DOHH2 (cell line): ENCODE measurements around the gene TAF6.

Experiments
- H3F3A ChIP-seq: fragments of 200-600 bp; sonication (generic), shearing (Covaris generic); 2 replicates; pipeline ENCODE4 v1.6.0; 2016; ENCODE audit warnings: antibody characterized with exemption, mild to moderate bottlenecking; ENCODE audit not compliant: control insufficient read depth, insufficient read depth
- H3K27ac ChIP-seq: fragments of 200-600 bp; sonication (generic); 2 replicates; pipeline ENCODE4 v1.5.1; 2014; ENCODE audit warnings: low read depth, mild to moderate bottlenecking, low read length, moderate library complexity
- H3K27me3 ChIP-seq: fragments of 200-600 bp; sonication (generic); 2 replicates; pipeline ENCODE4 v1.6.1; 2014; ENCODE audit warnings: mild to moderate bottlenecking, low read length, mixed read lengths; ENCODE audit not compliant: control insufficient read depth
- H3K36me3 ChIP-seq: fragments of 200-600 bp; sonication (generic); 2 replicates; pipeline ENCODE4 v1.6.1; 2014; ENCODE audit warnings: mild to moderate bottlenecking, low read length, moderate library complexity, mixed read lengths; ENCODE audit not compliant: control insufficient read depth
- H3K4me1 ChIP-seq: fragments of 200-600 bp; sonication (generic); 2 replicates; pipeline ENCODE4 v1.6.1; 2014; ENCODE audit warnings: mild to moderate bottlenecking, low read length, mixed read lengths; ENCODE audit not compliant: control insufficient read depth
- H3K4me2 ChIP-seq: fragments of 200-600 bp; sonication (generic); 2 replicates; pipeline ENCODE4 v1.6.0; 2014; ENCODE audit warnings: mild to moderate bottlenecking, low read length, moderate library complexity
- H3K4me3 ChIP-seq: fragments of 200-600 bp; sonication (generic); 2 replicates; pipeline ENCODE4 v1.5.1; 2014; ENCODE audit warnings: mild to moderate bottlenecking, low read length, mixed read lengths
- H3K79me2 ChIP-seq: fragments of 200-600 bp; sonication (generic); 2 replicates; pipeline ENCODE4 v1.6.1; 2014; ENCODE audit warnings: mild to moderate bottlenecking, low read length, mixed read lengths; ENCODE audit not compliant: control insufficient read depth
- H3K9me2 ChIP-seq: fragments of 200-600 bp; sonication (generic); replicated peaks from 2 replicates; pipeline ENCODE4 v1.6.1; 2014; ENCODE audit warnings: mild to moderate bottlenecking, low read length, mixed read lengths; ENCODE audit not compliant: control insufficient read depth
- H3K9me3 ChIP-seq: fragments of 200-600 bp; sonication (generic); 2 replicates; pipeline ENCODE4 v1.6.1; 2014; ENCODE audit warnings: antibody characterized with exemption, low read length, mixed read lengths; ENCODE audit not compliant: control insufficient read depth, insufficient read depth
- H4K20me1 ChIP-seq: fragments of 200-600 bp; sonication (generic); 2 replicates; pipeline ENCODE4 v1.6.0; 2014; ENCODE audit warnings: low read depth, mild to moderate bottlenecking, antibody characterized with exemption, low read length, moderate library complexity; ENCODE audit not compliant: control insufficient read depth, insufficient read depth
- EZH2phosphoT487 ChIP-seq: fragments of 200-600 bp; sonication (generic); IDR thresholded peaks from 2 replicates; pipeline ENCODE4 v1.6.1; 2017; ENCODE audit warnings: borderline replicate concordance, mild to moderate bottlenecking, antibody characterized with exemption, low read length, moderate library complexity, mixed read lengths
- TF ChIP-seq, protein P1 (sequence below): fragments of 200-600 bp; sonication (generic); IDR thresholded peaks from one replicate; pipeline ENCODE4 v1.5.1; 2014; ENCODE audit warnings: antibody characterized with exemption, mild to moderate bottlenecking, low read depth, low read length; ENCODE audit not compliant: poor library complexity, severe bottlenecking

TAF6 gene

GRCh38 chr7:100085515-100085914 is 33.6 kb downstream of the TAF6 start:
- Histone ChIP-seq H3K9me3 (no peaks in the 10 kb centered on the region), H3K4me2 (no peak overlapping the region), H4K20me1 (no peaks in the 10 kb centered on the region), H3F3A (peaks cover 27% of the 10 kb centered on the region), H3K4me3 (no peak overlapping the region), H3K9me2 (no peaks in the 10 kb centered on the region), H3K36me3 (peaks cover 11% of the 10 kb centered on the region), H3K79me2 (peaks cover 35% of the 10 kb centered on the region), H3K4me1 (peaks cover 41% of the 10 kb centered on the region), H3K27me3 (peaks cover 7% of the 10 kb centered on the region; the same call in 1 of the 2 replicates), H3K27ac (no peak overlapping the region)
- no peak for TF ChIP-seq EZH2phosphoT487
- TF ChIP-seq, protein P1, sequence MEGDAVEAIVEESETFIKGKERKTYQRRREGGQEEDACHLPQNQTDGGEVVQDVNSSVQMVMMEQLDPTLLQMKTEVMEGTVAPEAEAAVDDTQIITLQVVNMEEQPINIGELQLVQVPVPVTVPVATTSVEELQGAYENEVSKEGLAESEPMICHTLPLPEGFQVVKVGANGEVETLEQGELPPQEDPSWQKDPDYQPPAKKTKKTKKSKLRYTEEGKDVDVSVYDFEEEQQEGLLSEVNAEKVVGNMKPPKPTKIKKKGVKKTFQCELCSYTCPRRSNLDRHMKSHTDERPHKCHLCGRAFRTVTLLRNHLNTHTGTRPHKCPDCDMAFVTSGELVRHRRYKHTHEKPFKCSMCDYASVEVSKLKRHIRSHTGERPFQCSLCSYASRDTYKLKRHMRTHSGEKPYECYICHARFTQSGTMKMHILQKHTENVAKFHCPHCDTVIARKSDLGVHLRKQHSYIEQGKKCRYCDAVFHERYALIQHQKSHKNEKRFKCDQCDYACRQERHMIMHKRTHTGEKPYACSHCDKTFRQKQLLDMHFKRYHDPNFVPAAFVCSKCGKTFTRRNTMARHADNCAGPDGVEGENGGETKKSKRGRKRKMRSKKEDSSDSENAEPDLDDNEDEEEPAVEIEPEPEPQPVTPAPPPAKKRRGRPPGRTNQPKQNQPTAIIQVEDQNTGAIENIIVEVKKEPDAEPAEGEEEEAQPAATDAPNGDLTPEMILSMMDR = no peak

DNA sequence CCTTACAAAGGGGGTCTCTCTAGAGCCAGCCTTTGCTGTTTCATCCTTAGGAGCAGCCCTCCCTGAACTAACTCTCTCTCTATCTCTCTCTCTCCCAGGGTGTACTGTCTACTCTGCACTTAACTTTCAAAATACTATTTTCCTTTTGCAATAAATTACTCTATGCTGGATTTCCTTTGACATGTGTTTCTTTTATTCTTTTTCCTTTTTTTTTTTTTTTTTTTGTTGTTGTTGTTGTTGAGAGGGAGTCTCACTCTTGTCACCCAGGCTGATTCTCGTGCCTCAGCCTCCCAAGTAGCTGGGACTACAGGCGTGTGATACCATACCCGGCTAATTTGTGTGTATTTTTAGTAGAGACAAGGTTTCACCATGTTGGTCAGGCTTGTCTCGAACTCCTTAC is 36.2 kb downstream of the TAF6 start:
- Histone ChIP-seq H3K9me3 (no peaks in the 10 kb centered on the region), H4K20me1 (peaks cover 11% of the 10 kb centered on the region; the same call in 1 of the 2 replicates), H3F3A (peaks cover 19% of the 10 kb centered on the region), H3K4me3 (peak overlapping the region; percentile 79), H3K36me3 (peaks cover 12% of the 10 kb centered on the region), H3K9me2 (no peaks in the 10 kb centered on the region), H3K27ac (peak overlapping the region; percentile 19), H3K79me2 (peaks cover 36% of the 10 kb centered on the region), H3K4me2 (peak overlapping the region; percentile 82), H3K4me1 (peaks cover 27% of the 10 kb centered on the region), H3K27me3 (peaks cover 7% of the 10 kb centered on the region; the same call in 1 of the 2 replicates)
- TF ChIP-seq EZH2phosphoT487 = no peak
- TF ChIP-seq, protein P1 = no peak

- no peaks in the 10 kb centered on the region for H3K9me3 ChIP-seq
Measured at GRCh38 chr7:100081535-100082102, 37.5 kb downstream of the TAF6 start, which contains the start of gene ZNF3. Gene ZNF3, minus strand, starts transcription at chr7:100081723. Its CDS starts 4,366 bp downstream, at chr7:100077357.

More at GRCh38 chr7:100081535-100082102, 37.5 kb downstream of the TAF6 start, which contains the start of gene ZNF3:
- Histone ChIP-seq H3K27me3 (peaks cover 7% of the 10 kb centered on the region; the same call in 1 of the 2 replicates), H3K27ac (peak within 1 kb of the TSS; percentile 42), H3K9me2 (no peaks in the 10 kb centered on the region), H3K4me2 (peak within 1 kb of the TSS; percentile 82), H4K20me1 (peaks cover 11% of the 10 kb centered on the region; the same call in 1 of the 2 replicates), H3K79me2 (peaks cover 39% of the 10 kb centered on the region), H3K4me3 (peak within 1 kb of the TSS; percentile 79), H3K4me1 (peaks cover 24% of the 10 kb centered on the region), H3F3A (peaks cover 19% of the 10 kb centered on the region), H3K36me3 (peaks cover 19% of the 10 kb centered on the region)
- no peak for TF ChIP-seq EZH2phosphoT487
- TF ChIP-seq, protein P1 = peak; percentile 99
